HG02623 (cell line): ENCODE measurements around the gene COL6A3.
"Not testable (repeated sequence)": the region's sequence is repeated elsewhere in the genome, so short reads cannot be mapped to it uniquely, and the experiment has no call there.

Experiments used
- ATAC-seq: cut with Tn5 transposase; IDR thresholded peaks from one replicate; pipeline ENCODE4 v1.9.1; 2021; ENCODE audit warnings: moderate library complexity; ENCODE audit not compliant: unreplicated experiment

The COL6A3 gene

DNA sequence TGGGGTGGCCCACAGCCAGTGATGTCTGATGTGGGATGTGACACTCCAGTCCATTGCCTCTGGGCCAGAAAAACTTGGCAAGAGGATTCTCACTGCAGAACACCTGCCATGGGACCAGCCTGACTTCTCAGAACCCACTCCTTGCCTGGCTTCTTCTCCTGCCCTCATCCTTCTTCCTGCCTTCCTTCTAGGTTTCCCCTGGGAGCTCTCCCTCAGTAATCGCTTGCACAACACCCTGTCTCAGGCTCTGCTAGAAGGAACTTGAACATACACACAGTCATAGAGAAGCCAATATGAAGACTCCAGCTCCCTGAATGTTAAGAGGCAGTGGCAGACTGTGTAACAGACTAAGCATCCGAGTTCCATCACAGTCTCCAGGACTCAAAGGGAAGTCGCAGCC, 4.3 kb upstream of the COL6A3 start:
- ATAC-seq = no peak

DNA sequence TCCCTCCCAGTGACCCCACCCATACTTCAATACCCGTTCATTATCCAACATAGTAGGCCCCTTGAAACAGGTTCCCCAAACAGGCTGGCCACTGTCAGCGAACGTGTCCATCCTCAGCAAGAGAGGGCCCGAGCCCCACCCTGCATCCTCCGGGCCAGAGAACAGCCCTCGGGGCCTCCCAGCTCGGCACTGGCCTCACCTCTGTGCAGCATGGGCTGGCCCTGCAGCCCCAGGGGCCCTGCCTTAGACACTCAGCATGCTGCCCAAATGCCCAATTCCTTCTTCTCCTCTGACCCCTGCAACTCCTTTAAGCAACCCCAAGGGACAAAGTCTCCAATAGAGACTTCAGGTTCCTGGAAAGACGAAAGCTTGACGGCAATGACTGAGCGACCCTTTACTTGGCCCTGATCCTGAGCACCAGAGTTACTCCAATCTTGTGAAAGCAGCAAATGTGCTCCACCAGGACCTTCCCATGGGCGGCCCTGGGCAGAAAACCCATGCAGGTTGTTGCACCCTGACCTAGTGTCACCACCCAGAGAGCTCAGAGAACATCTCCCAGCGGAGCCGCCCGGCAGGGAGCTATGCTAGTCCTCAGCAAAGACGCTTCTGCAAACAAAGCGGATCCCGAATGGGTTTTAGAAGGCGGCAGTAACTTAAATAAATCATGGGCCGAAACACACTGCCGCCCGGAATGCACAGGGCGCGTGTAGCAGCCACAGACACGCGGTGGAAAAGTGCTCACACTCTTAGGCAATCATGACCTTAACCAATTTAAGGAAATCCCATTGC, 782 bp downstream of the COL6A3 start:
- ATAC-seq = no peak

DNA sequence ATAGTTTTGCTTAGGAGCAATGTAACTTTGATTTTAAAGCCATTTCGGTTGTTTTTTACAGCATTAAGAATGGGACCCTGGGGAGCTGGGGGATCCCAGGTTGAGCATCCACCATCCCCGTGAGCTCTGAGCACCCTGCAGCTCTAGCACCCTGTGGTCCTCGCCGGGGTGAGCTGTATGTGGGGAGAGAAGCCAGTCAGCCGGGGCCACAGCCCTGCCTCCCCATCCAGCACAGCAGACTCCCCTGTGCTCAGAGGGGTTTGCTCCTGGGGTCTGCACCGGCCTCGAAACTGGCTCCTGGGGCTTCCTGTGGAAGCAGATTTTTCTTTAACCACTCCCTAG, 1.3 kb downstream of the COL6A3 start:
- no peak for ATAC-seq

DNA sequence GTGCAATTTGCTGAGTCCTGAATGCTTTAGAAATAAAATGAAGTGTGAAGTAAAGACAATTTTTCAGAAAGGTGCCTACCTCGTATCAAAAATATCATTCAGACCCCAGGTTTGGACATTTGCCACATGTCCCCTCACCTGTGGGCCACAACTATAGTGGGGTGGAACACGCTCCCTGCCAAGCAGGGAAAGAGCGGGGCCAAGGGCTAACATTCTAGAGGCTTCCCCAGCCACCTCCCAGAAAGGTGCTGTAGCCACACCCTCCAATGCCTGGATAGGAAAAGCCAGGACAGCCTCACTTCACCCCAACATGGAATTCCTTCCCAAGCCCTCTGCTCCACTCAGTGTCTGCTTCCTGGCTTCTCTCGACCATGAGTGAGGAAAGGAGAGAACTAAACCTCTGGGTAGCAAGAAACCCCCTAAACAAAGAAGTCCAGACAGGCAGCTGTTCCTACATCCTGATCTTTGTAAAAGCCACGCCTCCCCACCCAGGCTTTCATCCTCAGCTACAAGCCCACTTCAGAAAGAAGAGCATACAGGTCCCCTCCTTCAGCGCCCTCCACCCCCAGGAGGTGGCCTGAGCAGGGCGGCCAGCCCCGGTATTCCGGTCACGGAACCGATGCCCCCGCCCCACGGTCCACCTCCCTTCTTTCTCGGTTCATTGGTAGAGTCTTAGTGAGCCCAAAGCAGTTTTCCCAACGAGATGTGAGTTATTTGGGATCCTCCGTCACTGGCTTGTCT, 2.1 kb downstream of the COL6A3 start:
- ATAC-seq = no peak

DNA sequence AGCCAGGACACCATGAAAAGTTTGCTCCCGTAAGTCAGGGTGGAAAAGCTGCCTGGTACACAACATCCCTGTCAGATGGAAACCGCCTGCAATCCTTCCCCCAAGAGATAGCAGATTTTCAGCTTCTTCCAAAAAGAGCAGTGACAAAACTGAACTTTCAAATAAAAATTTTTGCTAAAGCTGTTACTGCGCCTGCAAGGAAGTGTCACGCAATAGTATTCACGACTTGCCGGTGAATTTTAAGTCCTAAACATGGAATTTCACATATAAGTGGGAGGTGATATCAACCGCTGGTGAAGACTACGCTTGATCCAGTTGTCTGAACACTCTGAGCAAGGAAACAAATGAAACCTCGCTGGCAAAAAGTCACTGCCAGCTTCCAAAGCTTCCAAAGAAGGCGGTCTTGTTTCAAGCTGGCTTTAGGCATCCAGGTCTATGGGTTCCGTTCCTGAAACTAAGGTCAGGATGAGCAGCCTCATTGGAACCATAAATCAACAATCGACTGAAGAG, 2.8 kb downstream of the COL6A3 start:
- no peak for ATAC-seq

DNA sequence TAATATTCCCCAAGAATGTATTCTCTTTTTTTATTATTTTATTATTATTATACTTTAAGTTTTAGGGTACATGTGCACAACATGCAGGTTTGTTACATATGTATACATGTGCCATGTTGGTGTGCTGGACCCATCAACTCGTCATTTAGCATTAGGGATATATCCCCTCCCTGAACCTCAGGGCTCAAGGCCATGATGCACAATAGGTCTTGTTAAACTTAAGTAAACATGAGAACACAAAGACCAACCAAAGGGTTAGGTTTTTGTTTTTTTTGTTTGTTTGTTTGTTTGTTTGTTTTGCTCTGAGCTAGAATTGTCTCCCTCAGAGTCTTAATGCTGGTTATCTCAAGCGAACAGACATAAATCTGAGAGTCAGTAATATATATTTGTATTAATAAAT, 4.7 kb downstream of the COL6A3 start:
- ATAC-seq = not testable (repeated sequence)

DNA sequence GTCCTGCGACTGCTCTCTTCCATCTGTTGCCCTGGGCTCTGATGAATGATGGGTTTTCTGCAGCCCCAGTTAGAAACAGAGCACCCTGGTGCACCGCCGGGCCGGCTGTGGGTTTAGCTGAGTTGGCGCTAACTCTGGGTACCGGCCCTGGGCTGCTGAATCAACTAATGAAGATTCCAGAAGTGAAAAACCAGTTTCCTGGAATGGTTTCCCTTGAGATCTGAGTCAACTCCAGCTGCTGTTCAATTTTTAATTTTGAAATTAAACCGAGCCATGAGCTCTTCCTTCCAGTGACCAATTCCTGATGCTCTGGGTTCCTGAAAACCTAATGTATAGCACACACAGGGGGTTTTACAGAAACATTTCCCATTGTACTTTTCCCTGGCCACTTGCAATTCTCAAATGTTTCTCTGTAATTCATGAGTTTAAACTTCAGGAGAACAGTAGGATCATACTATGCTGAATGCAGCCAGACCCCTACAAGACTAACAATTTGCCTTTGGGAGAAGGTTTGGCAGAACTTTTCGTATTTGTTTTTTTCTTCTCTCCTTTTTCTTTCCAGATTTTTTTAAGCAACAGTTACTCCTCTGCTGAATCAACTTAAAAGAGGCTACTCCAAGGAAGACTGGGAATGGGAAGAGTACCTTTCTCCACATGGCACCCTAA, 5.5 kb downstream of the COL6A3 start:
- no peak for ATAC-seq

DNA sequence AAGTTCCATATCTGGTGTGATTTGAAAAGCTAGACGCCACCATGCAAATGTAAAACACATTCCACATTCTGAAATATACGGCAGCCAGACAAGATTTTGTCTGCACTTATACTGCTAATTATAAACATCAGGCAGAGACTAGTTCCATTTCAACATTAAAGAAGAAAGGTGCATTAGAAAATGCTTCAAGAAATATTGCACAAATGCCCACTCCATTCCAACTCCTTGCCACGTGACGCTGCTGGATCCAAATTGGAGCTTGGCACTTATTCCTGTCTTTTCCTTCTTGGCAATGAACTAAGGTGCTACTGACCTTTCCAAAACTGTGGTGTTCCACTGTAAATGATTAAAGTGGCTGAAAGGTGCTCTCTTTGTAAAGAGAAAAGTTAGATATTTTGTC, 6.3 kb downstream of the COL6A3 start:
- no peak for ATAC-seq

DNA sequence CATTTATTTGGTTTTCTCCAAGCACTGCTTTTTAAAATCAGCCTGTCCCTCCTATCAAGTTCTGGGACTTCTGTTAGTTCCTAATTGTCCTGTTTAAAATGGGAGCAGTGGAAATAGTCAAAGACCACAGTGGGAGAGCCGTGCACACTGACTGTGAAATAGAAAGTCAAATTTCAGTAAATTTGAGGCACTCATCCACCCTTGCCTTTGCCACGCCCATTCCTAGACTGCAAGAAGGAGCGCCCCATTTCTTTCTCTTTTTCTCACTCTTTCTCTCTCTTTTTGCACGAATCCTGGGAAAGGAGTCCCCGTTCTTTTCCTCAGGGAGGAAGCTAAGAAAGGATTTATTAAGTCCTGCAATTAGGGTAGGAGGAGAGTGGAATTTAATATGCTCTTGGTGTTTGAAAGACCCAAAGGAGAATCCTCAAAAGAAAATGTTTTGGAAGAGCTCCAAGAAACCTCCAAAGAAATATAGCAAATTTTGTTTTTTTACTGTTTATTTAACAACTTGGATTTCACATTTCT, 7.5 kb downstream of the COL6A3 start:
- ATAC-seq = no peak

DNA sequence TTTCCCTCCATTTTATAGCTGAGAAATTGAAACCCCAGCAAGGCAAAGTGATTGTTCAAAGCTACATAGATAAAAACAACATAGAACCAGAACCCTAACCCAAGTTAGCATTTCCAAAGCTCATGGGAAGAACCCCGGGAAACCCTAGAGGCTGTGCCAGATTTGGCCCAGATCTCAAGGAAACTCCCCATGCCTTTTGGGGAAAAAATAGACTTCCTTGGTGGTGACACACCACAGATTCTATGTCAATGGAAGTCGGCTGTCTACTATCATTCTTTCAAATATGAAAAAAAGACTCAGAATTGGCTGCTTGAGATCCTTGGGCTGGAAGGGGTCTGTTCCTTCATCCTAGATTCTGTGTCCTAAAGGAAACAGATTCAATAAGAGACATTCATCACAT, 8.4 kb downstream of the COL6A3 start:
- no peak for ATAC-seq

DNA sequence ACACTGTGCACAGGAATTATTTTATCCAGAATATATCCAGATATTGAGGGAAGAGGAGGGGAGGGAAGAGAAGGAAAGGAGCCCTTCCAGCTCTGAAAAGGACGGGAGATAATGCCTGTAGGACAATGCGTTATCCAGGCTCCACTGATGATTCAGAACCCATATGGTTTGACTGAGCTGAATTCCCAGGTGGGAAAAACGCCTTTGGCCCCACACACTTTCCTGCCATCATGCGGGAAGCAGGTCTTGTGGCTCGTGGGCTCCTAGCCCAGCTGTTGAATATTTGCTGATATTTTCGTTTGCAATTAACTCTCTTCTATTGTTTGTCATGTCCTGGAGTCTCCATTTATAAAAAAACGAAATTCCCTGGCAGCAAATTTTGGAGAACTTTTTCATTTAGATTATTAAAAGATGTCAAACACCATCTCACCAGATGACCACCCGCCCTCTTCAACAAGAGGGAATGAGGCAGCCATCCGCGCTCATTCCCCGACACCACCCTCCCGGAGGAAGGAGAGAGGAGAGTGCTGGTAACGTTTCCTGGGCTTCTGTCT, 8.9 kb downstream of the COL6A3 start:
- no peak for ATAC-seq

DNA sequence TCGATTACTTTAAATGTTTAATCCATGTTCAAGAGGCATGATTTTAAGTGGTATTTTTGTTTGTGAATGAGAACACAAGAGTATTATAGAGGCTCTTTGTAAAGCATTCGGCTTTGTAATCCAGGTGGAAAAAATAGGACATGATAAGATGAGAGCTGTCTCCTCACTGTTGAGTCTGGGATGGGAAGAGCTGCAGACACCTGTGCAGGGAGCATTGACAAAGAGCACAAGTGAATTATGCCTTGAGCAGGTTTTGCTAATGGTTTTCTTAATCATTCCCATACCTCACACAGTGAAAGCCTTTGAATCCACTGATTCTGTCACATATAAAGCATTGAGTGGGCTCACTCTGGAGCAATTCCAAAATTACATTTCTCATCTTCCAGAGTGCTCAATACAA, 9.6 kb downstream of the COL6A3 start:
- no peak for ATAC-seq

DNA sequence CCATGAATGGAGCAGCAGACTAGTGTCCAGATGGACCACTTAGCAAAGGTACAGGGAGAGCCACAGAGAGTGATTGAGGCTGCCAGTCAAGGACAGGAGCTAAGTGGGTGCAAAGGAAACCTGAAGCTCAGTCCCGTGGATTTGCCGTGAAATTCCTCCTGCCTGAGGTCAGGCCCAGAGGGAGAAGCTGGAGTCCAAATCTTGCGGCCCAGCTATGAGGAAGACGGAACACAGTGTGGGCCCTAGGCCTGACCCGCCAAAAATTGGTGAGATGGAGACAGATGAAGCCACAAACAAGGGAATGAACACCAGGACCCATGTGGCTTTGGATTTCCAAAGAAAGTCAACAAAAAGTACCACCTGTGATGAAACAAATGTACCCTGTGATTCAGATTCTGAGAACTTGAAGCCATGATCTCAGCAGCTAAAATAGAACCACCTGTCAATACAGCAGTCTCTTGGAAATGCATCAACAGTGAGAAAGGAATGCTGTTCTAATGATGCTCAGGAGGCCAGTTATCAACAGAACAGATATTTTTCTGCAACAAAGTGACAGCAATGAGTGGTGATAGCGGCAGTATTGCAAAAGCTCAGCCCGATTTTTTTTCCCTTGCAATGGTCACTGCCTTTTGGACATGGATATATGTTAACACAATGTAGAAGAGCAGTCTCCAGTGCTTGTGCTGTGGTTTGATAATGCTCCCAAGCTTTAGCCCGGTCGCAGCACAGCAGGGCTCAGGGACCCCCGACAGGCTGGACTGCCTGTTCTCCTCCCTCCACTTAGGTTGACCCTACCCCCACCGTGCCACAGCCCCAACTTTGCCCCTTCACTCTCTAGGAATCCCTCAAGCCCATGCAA, 10.7 kb downstream of the COL6A3 start:
- ATAC-seq = no peak

DNA sequence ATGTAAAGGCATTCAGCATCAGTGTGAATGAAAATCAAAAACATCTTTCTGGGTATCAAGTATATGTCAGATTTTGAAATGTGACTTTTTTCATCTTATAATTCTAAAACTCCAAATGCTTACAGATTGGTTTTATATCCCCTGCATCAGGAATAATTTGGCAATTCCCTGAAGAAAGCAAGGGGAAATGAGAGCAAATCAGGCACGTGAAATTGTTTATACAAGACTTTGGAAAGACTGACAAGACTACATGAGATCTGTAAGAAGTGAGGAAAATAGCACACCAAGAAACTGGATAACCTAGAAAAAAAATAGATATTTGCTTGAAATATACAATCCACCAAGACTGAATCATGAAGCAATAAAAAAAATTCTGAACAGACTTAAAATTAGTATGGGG, 13.8 kb downstream of the COL6A3 start:
- ATAC-seq = no peak

DNA sequence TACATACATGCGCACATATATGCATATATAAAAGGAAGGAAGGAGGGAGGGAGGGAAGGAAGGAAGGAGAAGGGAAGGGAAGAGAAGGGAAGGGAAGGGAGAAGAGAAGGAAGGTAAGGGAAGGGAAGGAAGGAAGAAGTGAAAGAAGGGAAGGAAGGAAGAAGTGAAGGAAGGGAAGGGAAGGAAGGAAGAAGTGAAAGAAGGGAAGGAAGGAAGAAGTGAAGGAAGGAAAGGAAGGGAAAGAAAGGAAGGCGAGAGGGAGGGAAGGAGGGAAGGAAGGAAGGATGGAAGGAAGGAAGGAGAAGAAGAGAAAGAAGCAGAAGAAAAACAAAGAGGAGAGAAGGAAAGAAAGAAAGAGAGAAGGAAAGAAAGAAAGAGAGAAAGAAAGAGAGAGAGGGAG, 16.9 kb downstream of the COL6A3 start:
- ATAC-seq = no peak

DNA sequence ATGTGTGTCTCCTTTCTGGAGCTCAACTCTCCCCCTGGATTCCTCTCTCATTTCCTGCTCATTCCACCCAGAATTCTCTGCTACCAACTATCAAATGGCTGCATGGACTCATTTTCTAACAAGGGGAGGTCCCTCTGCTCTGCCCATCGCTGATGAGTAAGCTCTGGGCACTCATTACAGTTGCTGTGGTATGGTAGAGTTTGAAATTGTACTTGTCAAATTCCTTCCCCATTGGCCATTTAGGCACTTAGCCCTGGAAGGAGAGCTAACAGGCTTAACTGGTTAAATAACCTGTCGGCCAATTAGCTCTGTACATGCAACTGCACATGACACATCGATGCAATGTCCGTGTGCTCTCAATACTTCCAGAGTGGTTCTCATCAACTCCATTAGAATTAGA, 20.4 kb downstream of the COL6A3 start:
- no peak for ATAC-seq

DNA sequence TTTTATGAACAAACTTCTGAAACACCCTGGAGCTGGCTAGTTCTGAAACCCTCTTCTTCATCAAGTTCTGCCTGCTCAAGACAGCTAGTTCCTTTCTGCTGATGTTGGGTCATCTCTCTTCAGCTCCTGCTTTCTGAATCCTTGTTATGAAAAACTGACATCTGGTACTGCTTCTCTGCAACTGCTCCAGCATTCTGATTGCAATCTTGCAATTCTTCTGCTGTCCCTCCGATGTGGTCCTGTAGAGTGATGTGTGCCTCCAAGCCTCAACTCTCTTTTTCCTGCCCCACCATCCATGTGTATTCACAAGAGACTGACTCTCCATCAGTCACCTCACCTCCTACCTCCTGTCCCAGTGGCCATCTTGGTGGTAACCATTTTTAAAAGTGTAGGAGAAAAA, 21.8 kb downstream of the COL6A3 start:
- ATAC-seq = no peak

DNA sequence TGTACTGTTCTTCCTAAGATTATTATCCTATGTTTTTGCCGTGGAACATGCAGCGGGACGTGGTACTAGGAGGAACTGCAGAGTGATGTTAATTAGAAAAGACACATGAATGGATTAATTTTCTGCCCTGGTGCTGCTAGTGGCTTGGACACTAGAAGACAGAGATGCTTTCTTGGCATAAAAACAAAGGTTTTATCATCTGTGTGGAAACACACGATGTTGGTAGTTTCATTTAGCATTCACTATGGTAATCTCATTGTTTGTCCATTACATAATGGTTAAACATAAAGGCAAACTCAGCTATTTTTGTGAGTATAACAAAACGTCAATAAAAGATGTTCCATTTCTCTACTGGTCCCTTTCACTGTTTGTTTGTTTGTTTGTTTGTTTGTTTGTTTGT, 22.8 kb downstream of the COL6A3 start:
- no peak for ATAC-seq

DNA sequence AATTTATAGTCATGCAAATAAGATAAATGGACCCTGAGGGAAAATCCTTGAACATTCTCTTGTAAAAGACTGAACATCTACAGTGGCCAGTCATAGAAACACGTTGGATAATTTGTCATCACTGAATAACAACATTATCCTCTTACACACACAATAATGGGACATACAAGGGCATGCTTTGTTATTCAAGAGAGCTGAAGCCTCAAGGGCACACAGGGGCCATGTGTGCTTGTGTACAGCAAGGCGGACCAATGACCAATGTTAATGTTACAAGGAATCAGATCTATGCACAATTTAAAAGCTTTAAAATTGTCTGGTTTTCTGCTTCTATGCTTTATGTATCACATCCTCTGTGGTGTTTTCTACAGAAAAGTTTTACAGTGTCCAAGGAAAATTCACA, 23.7 kb downstream of the COL6A3 start:
- ATAC-seq = no peak

DNA sequence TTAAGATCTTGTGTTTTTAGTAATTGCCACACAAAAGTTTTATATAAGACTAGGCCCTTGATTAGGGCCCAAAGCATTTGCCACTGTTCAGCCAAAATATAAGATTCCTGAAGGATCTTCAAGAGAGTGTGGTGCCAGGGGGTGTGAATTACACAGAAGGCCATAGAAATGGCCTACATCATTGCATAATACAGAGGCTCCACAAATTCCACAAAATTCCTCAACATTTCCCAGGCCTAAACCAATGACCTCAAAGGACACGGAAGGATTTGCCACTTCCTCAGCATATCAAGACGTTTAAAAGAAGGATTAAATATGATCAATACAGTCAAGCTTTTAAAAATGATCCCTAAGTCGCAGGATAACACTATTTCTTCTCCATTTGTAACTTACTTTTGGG, 24.1 kb downstream of the COL6A3 start:
- ATAC-seq = no peak

DNA sequence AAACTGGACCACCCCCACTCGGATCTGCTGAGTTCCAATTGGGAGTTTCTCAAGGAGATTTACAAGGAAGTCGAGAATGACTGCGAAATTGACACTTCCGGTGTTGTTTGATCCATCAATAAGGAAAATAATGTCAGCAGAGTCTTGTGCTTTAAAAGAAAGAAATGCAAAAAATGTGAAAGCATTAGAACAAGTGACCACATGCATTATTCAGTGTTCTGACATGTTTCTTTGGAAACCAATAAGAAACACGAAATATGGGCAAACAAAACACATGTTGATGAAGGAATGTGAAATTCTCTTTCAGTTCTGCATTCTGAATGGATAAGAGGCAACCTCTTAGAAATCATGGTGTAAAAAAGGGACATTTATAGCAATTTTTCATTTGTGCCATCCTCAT, 25.9 kb downstream of the COL6A3 start:
- no peak for ATAC-seq
